DND-41 (cell line): ENCODE data around the gene ARFIP1.

Experiments used
- ATAC-seq: fragments of 200-7000 bp; cut with Tn5 transposase; 3 replicates; pipeline ENCODE4 v1.9.1; 2021; ENCODE audit warnings: low read depth; ENCODE audit not compliant: insufficient read depth
- DNase-seq: peaks from one replicate; pipeline ENCODE4 v3.0.0-alpha.2; 2020
- H2AFZ ChIP-seq: 2 replicates; pipeline ENCODE4 v1.6.0; 2012; ENCODE audit warnings: low read depth, low read length
- H3K27ac ChIP-seq: 2 replicates; pipeline ENCODE4 v1.5.1; 2012; ENCODE audit warnings: low read length, inconsistent platforms
- H3K27me3 ChIP-seq: fragments of 200-600 bp; sonication (generic); 2 replicates; pipeline ENCODE4 v1.6.0; 2012; ENCODE audit warnings: low read length, mild to moderate bottlenecking, inconsistent platforms; ENCODE audit not compliant: insufficient read depth, poor library complexity
- H3K36me3 ChIP-seq: 2 replicates; pipeline ENCODE4 v1.5.1; 2012; ENCODE audit warnings: low read length, inconsistent platforms; ENCODE audit not compliant: insufficient read depth
- H3K4me1 ChIP-seq: 2 replicates; pipeline ENCODE4 v1.5.1; 2012; ENCODE audit warnings: mild to moderate bottlenecking, low read length; ENCODE audit not compliant: insufficient read depth
- H3K4me2 ChIP-seq: 2 replicates; pipeline ENCODE4 v1.6.0; 2012; ENCODE audit warnings: mild to moderate bottlenecking, moderate library complexity, low read length, inconsistent platforms; ENCODE audit not compliant: insufficient read depth
- H3K4me3 ChIP-seq, 2 experiments: fragments of 200-600 bp in 1 of 2; shearing (Covaris generic) in 1 of 2; 2 replicates each; pipeline ENCODE4 v1.5.1; 2012 to 2016; ENCODE audit warnings: inconsistent platforms in 2 of 2, low read length in 2 of 2, mild to moderate bottlenecking in 2 of 2, low read depth in 1 of 2, moderate library complexity in 1 of 2
- H3K79me2 ChIP-seq: 2 replicates; pipeline ENCODE4 v1.6.0; 2012; ENCODE audit warnings: low read length, inconsistent platforms; ENCODE audit not compliant: insufficient read depth
- H3K9ac ChIP-seq: 2 replicates; pipeline ENCODE4 v1.6.0; 2012; ENCODE audit warnings: low read depth, mild to moderate bottlenecking, inconsistent platforms, low read length, moderate library complexity
- H3K9me3 ChIP-seq: 2 replicates; pipeline ENCODE4 v1.5.1; 2012; ENCODE audit warnings: low read length, moderate library complexity, mild to moderate bottlenecking, inconsistent platforms; ENCODE audit not compliant: insufficient read depth, severe bottlenecking
- H4K20me1 ChIP-seq: 2 replicates; pipeline ENCODE4 v1.6.0; 2012; ENCODE audit warnings: low read length; ENCODE audit not compliant: insufficient read depth
- EZH2 ChIP-seq: IDR thresholded peaks from 3 replicates; pipeline ENCODE4 v1.6.1; 2012; ENCODE audit warnings: borderline replicate concordance, low read depth, mild to moderate bottlenecking, moderate library complexity, low read length, inconsistent platforms; ENCODE audit not compliant: severe bottlenecking
- TF ChIP-seq, protein P1 (sequence below): IDR thresholded peaks from 2 replicates; pipeline ENCODE4 v1.5.1; 2012; ENCODE audit warnings: borderline replicate concordance, low read length, moderate library complexity, mild to moderate bottlenecking; ENCODE audit not compliant: poor library complexity, severe bottlenecking; ENCODE audit errors: extremely low read depth

Gene ARFIP1

DNA sequence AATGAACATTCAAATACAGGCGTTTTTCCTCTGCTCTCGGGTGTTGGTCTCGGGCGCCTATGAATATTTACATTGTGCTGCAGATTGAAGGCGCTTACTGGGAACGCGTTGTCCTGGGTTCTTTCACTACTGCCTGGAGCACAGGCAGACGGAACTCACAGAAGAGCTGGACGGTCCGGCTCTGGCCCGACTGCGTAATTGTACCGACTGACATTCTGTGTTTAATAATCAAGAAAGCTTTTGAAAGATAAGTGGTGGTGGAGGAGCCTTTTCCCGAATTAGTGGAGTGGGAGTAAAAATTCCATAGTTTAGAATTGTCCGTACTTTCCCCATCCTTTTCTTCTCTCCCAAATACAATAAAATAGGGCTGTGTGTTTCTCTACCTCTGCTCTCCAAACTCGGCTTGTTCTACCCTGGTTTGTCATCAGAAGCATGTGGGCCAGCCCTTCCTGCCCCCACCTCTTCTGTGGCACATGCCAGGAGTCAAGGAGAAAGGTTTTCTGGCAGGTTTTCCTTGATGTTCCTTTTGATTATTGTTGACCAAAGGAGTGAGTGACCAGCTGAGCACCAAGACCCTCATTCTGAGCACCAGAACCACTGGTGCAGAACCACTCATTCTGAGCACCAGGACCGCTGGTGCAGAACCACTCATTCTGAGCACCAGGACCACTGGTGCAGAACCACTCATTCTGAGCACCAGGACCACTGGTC, 158.6 kb downstream of the ARFIP1 start:
- H3K4me2 ChIP-seq = peak overlapping the region; percentile 91
- no peaks in the 10 kb centered on the region for H3K79me2 ChIP-seq
- peaks cover 55% of the 10 kb centered on the region for H3K27me3 ChIP-seq
- no peaks in the 10 kb centered on the region for H3K36me3 ChIP-seq
- TF ChIP-seq EZH2 = no peak
- TF ChIP-seq, protein P1, sequence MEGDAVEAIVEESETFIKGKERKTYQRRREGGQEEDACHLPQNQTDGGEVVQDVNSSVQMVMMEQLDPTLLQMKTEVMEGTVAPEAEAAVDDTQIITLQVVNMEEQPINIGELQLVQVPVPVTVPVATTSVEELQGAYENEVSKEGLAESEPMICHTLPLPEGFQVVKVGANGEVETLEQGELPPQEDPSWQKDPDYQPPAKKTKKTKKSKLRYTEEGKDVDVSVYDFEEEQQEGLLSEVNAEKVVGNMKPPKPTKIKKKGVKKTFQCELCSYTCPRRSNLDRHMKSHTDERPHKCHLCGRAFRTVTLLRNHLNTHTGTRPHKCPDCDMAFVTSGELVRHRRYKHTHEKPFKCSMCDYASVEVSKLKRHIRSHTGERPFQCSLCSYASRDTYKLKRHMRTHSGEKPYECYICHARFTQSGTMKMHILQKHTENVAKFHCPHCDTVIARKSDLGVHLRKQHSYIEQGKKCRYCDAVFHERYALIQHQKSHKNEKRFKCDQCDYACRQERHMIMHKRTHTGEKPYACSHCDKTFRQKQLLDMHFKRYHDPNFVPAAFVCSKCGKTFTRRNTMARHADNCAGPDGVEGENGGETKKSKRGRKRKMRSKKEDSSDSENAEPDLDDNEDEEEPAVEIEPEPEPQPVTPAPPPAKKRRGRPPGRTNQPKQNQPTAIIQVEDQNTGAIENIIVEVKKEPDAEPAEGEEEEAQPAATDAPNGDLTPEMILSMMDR = no peak
- H3K9me3 ChIP-seq = no peaks in the 10 kb centered on the region
- H2AFZ ChIP-seq = no peak overlapping the region
- peaks cover 20% of the 10 kb centered on the region for H3K4me1 ChIP-seq
- H3K9ac ChIP-seq = no peak overlapping the region
- peak overlapping the region in 1 of 2 experiments; percentile 55; a peak in 2 of 4 replicates for H3K4me3 ChIP-seq
- 0 out of 2 replicates have a peak, but pooled peaks cover 3% of the 10 kb centered on the region for H4K20me1 ChIP-seq
- no peak overlapping the region for H3K27ac ChIP-seq
- ATAC-seq = no peak
- DNase-seq = no peak

DNA sequence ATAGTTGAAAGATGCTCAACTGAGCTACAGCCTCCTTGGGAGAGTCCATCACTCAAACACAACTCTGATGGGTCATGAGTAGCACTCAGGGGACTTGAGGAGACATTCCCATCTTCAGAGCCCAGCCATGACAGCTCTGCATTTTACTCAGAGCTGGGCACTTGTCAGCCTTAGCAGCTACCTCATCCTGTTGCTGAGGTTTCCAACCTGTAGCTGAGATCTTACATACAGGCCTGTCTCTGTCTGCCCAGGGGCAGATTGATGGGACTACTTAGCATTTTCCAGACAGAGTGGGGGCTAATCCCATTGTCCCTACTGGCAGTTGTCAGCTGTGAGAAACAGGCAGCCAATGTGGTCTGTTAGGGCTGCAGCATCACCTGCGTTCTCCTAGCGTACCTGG, 159.9 kb downstream of the ARFIP1 start:
- no peaks in the 10 kb centered on the region for H3K79me2 ChIP-seq
- no peak overlapping the region for H3K27ac ChIP-seq
- no peaks in the 10 kb centered on the region for H3K36me3 ChIP-seq
- no peak for DNase-seq
- no peak overlapping the region for H2AFZ ChIP-seq
- 0 out of 2 replicates have a peak, but pooled peaks cover 3% of the 10 kb centered on the region for H4K20me1 ChIP-seq
- H3K9me3 ChIP-seq = no peaks in the 10 kb centered on the region
- H3K4me1 ChIP-seq = peaks cover 20% of the 10 kb centered on the region
- no peak overlapping the region for H3K4me3 ChIP-seq
- TF ChIP-seq EZH2 = no peak
- no peak for ATAC-seq
- no peak overlapping the region for H3K4me2 ChIP-seq
- peaks cover 53% of the 10 kb centered on the region for H3K27me3 ChIP-seq
- H3K9ac ChIP-seq = no peak overlapping the region

DNA sequence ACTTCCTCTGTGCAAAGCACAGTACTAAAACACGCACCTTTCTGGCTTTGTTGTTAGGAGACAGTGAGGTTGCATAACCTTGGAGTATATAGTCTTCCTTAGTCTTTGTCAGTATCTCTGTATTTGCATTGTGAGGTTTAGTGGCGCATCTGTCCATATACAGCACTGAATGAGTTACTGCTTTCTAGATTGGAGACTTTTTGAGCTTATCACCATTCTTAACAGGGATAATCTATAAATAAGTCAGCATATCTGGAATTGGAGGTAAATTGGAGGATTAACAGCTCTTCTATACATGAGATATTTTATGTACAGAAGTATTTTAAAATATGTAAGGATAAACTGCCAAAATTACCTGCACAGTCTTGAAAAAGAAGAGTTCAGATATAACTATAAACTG, 160.7 kb downstream of the ARFIP1 start:
- DNase-seq (no peak), ATAC-seq (no peak)
- no peak overlapping the region for H3K4me2 ChIP-seq
- H3K79me2 ChIP-seq = no peaks in the 10 kb centered on the region
- H3K9me3 ChIP-seq = no peaks in the 10 kb centered on the region
- no peak overlapping the region for H3K27ac ChIP-seq
- H3K36me3 ChIP-seq = no peaks in the 10 kb centered on the region
- 0 out of 2 replicates have a peak, but pooled peaks cover 3% of the 10 kb centered on the region for H4K20me1 ChIP-seq
- H3K4me1 ChIP-seq = peaks cover 20% of the 10 kb centered on the region
- H3K27me3 ChIP-seq = peaks cover 48% of the 10 kb centered on the region
- TF ChIP-seq EZH2 = no peak
- TF ChIP-seq, protein P1 = no peak
- no peak overlapping the region for H2AFZ ChIP-seq
- H3K4me3 ChIP-seq = no peak overlapping the region
- no peak overlapping the region for H3K9ac ChIP-seq

DNA sequence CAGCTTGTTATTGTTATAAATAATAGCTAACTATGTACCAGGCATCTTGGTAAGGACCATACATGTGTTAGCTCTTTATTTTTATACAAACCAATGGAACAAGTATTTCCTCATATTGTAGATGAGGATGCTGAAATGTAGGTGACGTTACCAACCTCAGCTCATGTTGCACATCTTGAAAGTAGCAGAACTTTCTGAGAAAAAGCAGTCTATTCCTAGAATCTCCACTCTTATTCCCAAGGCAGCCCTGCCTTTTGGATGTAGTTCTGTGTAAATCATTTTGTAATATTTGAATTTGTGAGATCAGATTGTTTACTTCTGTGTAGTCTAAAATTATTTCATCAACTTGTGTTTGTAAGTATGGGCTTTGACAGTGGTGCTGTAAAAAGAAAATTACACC, 161.7 kb downstream of the ARFIP1 start:
- no peaks in the 10 kb centered on the region for H3K79me2 ChIP-seq
- no peak overlapping the region for H2AFZ ChIP-seq
- H4K20me1 ChIP-seq = 0 out of 2 replicates have a peak, but pooled peaks cover 3% of the 10 kb centered on the region
- no peak for DNase-seq
- no peak overlapping the region for H3K9ac ChIP-seq
- no peak overlapping the region for H3K27ac ChIP-seq
- H3K4me3 ChIP-seq = no peak overlapping the region
- no peaks in the 10 kb centered on the region for H3K9me3 ChIP-seq
- H3K36me3 ChIP-seq = no peaks in the 10 kb centered on the region
- H3K4me1 ChIP-seq = peaks cover 19% of the 10 kb centered on the region
- ATAC-seq = no peak
- H3K27me3 ChIP-seq = peaks cover 39% of the 10 kb centered on the region
- no peak for TF ChIP-seq EZH2
- TF ChIP-seq, protein P1 = no peak
- H3K4me2 ChIP-seq = no peak overlapping the region
